Loucy (cell line): ENCODE results near the gene CAMTA1.

Experiments used
- H2AFZ ChIP-seq: fragments of 200-600 bp; sonication (generic); 2 replicates; pipeline ENCODE4 v1.6.0; 2016; ENCODE audit warnings: antibody characterized with exemption, mild to moderate bottlenecking, low read length, moderate library complexity
- H3F3A ChIP-seq: fragments of 200-600 bp; 2 replicates; pipeline ENCODE4 v1.6.0; 2016; ENCODE audit warnings: antibody characterized with exemption, low read depth, mild to moderate bottlenecking
- H3K27me3 ChIP-seq: fragments of 200-600 bp; sonication (generic); 2 replicates; pipeline ENCODE4 v1.6.1; 2014; ENCODE audit warnings: low read length, mild to moderate bottlenecking; ENCODE audit not compliant: insufficient read depth, poor library complexity, severe bottlenecking
- H3K36me3 ChIP-seq: fragments of 200-600 bp; sonication (generic); 2 replicates; pipeline ENCODE4 v1.6.1; 2016; ENCODE audit warnings: low read length; ENCODE audit not compliant: insufficient read depth
- H3K4me1 ChIP-seq: fragments of 200-600 bp; sonication (generic); 2 replicates; pipeline ENCODE4 v1.5.1; 2014; ENCODE audit warnings: low read length, mild to moderate bottlenecking; ENCODE audit not compliant: insufficient read depth, poor library complexity, severe bottlenecking
- H3K4me2 ChIP-seq: fragments of 200-600 bp; sonication (generic); 2 replicates; pipeline ENCODE4 v1.6.0; 2014; ENCODE audit warnings: antibody characterized with exemption, low read length, low read depth, mild to moderate bottlenecking; ENCODE audit not compliant: poor library complexity, severe bottlenecking
- H3K4me3 ChIP-seq: fragments of 200-600 bp; sonication (generic); 2 replicates; pipeline ENCODE4 v1.5.1; 2014; ENCODE audit warnings: low read length, mild to moderate bottlenecking, mixed read lengths; ENCODE audit not compliant: poor library complexity, severe bottlenecking
- H3K79me2 ChIP-seq: fragments of 200-600 bp; sonication (generic); 2 replicates; pipeline ENCODE4 v1.6.1; 2014; ENCODE audit warnings: low read length; ENCODE audit not compliant: insufficient read depth
- H3K9ac ChIP-seq: fragments of 200-600 bp; sonication (generic); 2 replicates; pipeline ENCODE4 v1.6.0; 2014; ENCODE audit warnings: mild to moderate bottlenecking, low read depth, low read length, moderate library complexity; ENCODE audit not compliant: poor library complexity, severe bottlenecking
- H3K9me2 ChIP-seq: fragments of 200-600 bp; sonication (generic); replicated peaks from 2 replicates; pipeline ENCODE4 v1.6.1; 2016; ENCODE audit warnings: low read depth, low read length, mixed read lengths
- H3K9me3 ChIP-seq: fragments of 200-600 bp; sonication (generic); 2 replicates; pipeline ENCODE4 v1.6.1; 2014; ENCODE audit warnings: mild to moderate bottlenecking, antibody characterized with exemption, low read length, low read depth; ENCODE audit not compliant: insufficient read depth
- H4K20me1 ChIP-seq: fragments of 200-600 bp; sonication (generic); 2 replicates; pipeline ENCODE4 v1.6.0; 2014; ENCODE audit warnings: antibody characterized with exemption, low read length, mild to moderate bottlenecking; ENCODE audit not compliant: insufficient read depth, poor library complexity, severe bottlenecking
- CTCF ChIP-seq: fragments of 200-600 bp; sonication (generic); conservative IDR thresholded peaks from 2 replicates; pipeline ENCODE4 v1.5.1; 2014; ENCODE audit warnings: mild to moderate bottlenecking, antibody characterized with exemption, low read length
- EZH2phosphoT487 ChIP-seq: fragments of 200-600 bp; IDR thresholded peaks from 2 replicates; pipeline ENCODE4 v1.6.1; 2018; ENCODE audit warnings: antibody characterized with exemption, mild to moderate bottlenecking, moderate library complexity, borderline replicate concordance

CAMTA1 gene

GRCh38 chr1:7077136-7077535, 291.9 kb downstream of the CAMTA1 start:
- no peaks in the 10 kb centered on the region for H3K4me1 ChIP-seq
- no peaks in the 10 kb centered on the region for H4K20me1 ChIP-seq
- no peak overlapping the region for H3K4me2 ChIP-seq
- H3K27me3 ChIP-seq = no peaks in the 10 kb centered on the region
- no peaks in the 10 kb centered on the region for H3K9me3 ChIP-seq
- H2AFZ ChIP-seq = no peak overlapping the region
- H3K9me2 ChIP-seq = no peaks in the 10 kb centered on the region
- H3K79me2 ChIP-seq = no peaks in the 10 kb centered on the region
- no peak overlapping the region for H3K4me3 ChIP-seq
- no peaks in the 10 kb centered on the region for H3F3A ChIP-seq
- H3K9ac ChIP-seq = no peak overlapping the region
- TF ChIP-seq EZH2phosphoT487 (no peak), CTCF (no peak)
- H3K36me3 ChIP-seq = no peaks in the 10 kb centered on the region

- Histone ChIP-seq H2AFZ (no peak overlapping the region), H3K4me3 (no peak overlapping the region), H3K27me3 (no peaks in the 10 kb centered on the region), H3K9me2 (no peaks in the 10 kb centered on the region), H3K79me2 (no peaks in the 10 kb centered on the region), H3F3A (no peaks in the 10 kb centered on the region), H4K20me1 (no peaks in the 10 kb centered on the region), H3K9me3 (no peaks in the 10 kb centered on the region), H3K36me3 (no peaks in the 10 kb centered on the region), H3K9ac (no peak overlapping the region), H3K4me2 (no peak overlapping the region), H3K4me1 (no peaks in the 10 kb centered on the region)
- TF ChIP-seq CTCF (no peak), EZH2phosphoT487 (no peak)
Observed at GRCh38 chr1:7077970-7078369, 292.7 kb downstream of the CAMTA1 start.

GRCh38 chr1:7079637-7080036, 294.4 kb downstream of the CAMTA1 start:
- no peak for TF ChIP-seq CTCF
- TF ChIP-seq EZH2phosphoT487 = no peak
- Histone ChIP-seq H3K9me2 (no peaks in the 10 kb centered on the region), H3K4me1 (no peaks in the 10 kb centered on the region), H3K79me2 (no peaks in the 10 kb centered on the region), H4K20me1 (no peaks in the 10 kb centered on the region), H3K9me3 (no peaks in the 10 kb centered on the region), H2AFZ (no peak overlapping the region), H3F3A (no peaks in the 10 kb centered on the region), H3K27me3 (no peaks in the 10 kb centered on the region), H3K4me2 (no peak overlapping the region), H3K9ac (no peak overlapping the region), H3K4me3 (no peak overlapping the region), H3K36me3 (no peaks in the 10 kb centered on the region)
